Suppressor macrophage treated with lipopolysaccharide for 4 hours (primary cell): ENCODE data around the gene OPA1.

ENCODE experiments used
- DNase-seq: peaks from one replicate; pipeline ENCODE4 v3.0.0-alpha.2; 2020

Gene OPA1

DNA sequence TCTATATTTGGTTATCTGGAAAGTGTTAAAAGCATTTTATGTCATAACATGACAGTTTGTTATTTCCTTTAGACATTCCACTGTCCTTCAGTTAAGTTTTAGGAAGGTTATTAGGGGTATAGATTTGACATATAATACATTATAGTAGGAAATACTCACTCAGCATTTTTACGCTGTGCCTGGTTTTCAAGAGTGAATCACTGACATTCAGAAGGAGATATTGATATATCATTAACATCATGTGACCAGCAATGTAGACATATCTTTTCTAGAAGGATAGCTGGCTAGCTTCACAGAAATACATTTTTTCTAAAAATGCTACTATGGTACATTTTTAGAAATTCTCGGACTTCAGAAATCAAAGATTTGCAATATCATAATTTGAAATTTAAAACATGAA lies 57.6 kb downstream of the OPA1 start:
- no peak for DNase-seq

DNA sequence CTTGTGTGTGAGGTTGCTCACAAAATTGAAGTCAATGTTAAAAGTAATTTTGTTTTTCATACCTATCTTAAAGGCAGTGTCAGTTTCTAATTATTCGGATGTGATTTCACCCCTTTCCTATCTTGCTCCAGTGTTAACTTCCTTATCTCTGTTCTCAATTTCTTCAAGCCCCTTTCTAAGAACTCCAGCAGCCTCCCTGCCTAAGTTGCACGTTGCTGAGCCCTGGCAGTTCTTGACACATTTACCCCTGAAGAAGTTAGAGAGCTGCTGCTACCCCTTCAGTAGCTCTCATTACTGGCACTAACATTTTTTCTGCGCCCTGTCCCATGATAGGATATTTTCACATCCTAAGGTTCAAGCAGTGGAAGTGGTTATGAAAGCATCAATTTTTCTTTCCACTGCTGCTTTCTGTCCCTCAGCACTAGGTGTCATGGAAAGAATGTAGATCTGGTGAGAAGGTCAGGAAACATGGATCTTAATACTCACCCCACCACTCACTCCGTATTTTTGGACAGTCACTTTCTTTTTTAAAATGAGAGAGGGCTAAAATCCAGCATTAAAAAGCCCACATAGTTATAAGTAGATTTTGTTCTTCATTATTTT lies 62.9 kb downstream of the OPA1 start:
- no peak for DNase-seq

DNA sequence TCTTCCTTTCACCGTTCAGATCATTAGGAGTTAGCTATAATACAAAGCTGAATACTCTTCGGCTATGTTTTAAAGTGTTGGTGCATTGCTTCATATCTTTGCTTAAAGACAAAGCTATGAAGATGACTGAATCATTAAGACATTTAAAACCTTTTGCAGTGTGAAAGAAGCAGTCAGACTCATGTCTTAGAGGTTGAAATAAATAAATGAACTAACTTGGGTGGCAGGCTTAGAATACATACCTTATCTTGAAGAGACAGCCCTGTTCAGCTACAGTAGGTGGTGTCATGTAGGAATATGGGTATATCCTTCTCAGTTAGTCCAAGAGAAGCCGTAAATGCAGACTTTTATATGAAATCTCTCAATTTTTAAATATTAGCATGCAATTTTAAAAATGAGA lies 63.4 kb downstream of the OPA1 start:
- DNase-seq: no peak

DNA sequence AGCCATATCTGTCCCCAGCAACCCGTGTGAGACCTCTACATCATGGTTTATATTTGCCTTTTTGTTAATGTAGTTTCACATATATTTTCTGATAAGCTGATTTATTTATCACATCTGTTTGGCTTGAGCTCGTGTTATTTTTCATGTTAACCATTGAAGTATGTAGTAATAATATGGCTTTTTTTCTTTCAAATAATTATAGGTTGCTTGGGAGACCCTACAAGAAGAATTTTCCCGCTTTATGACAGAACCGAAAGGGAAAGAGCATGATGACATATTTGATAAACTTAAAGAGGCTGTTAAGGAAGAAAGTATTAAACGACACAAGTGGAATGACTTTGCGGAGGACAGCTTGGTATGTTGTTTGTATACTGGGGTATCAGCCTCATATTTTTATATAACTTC lies 63.9 kb downstream of the OPA1 start:
- no peak for DNase-seq

DNA sequence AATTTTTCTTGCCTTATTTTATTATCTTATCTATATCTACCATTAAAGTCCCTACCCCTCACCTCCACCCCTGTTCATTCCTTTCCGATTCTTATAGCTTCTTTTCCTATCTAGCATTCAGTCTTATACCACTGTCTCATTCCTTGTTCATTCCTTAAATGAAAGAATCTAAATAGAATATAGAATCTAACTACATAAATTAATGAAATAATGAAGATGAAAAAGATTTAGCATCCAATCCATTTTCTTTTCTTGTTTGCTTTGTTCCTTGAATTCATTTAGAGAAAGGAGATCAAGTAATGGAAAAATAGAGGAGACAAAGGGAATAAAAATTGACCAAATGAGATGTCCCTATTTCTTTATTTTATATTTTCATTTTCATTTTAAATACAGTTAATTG lies 67.2 kb downstream of the OPA1 start:
- DNase-seq: no peak

DNA sequence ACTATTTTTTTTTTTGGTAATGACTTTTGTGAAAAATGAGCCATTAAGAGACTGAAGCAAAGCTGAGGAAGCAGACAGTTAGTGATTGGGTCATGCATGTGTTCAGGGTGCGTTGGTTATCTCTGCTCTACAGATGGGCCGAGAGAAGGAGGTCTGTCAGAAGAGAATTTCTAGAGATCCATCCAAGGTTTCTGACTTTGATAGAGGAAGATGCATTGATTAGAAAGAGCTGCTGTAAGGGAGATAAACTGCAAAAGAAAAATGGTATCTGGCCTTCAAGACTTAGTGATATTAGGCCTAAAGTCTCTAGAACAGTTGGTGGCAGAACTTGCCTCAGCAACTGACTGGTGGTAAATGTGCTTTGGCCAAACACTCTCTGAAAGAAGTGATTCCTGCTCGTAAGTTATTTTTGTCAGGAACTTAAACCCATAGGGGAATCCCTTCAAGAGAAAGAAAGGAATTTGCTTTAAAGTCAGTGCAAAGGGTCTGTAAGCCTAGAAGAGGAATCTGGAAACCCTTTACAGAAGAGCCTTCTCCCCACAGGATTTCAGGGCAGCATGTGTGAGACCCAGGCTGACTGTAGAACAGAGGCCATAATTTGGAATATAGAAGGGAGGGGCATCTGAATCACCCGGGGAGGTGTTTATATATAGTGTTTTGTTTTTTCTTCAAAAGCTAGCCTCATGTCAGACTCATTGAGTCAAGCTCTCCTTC lies 67.8 kb downstream of the OPA1 start:
- DNase-seq: no peak

DNA sequence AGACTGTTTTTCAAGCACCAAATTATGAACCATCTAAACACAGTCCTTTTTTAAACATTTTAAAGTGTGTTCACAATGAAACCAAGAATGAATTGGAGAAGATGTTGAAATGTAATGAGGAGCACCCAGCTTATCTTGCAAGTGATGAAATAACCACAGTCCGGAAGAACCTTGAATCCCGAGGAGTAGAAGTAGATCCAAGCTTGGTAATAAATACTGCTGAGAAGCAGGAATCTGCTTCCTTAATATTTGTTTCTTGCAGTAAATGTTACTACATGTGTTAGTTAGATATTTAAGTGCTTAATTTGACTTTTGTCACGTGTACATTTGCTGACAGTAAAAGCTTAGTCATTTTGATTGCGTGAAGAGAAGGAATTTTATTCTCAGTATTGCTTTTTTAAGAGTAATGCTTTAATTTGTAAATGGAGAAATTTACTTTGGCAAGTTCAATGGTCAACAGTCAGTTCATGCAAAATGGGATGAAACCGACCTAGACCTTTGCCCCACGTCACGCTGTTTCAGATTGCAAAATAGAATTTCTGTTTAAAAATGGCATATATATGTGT lies 69.8 kb downstream of the OPA1 start:
- peak; percentile 2 for DNase-seq

DNA sequence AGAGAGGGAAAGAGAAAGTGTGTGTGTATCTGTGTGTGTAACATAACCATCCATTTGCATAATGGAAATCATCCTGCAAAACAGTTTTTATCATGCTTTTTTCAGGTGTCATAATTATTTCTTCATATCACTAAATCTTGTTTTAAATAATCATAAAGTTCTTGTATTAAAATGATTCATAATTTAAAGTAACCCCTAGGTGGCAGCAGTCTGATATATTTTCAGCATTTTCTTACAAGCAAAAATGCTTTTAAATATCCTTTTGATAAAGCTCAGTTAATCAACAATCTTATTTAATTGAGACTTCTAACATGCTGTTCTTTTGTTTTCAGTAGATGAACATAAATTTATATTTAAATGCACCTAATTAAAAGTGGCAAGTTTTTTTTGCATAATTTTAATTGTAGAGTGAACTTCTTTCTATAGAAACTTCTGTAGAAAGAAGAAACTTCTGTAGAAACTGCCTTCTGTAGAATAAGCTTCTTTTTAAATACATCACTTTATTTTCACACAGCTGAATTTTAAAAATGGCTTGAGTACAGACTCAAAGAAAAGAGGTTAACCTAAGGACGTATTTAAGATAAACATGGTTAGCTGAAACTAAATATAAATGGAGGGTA lies 72.5 kb downstream of the OPA1 start:
- DNase-seq: peak; percentile 46

DNA sequence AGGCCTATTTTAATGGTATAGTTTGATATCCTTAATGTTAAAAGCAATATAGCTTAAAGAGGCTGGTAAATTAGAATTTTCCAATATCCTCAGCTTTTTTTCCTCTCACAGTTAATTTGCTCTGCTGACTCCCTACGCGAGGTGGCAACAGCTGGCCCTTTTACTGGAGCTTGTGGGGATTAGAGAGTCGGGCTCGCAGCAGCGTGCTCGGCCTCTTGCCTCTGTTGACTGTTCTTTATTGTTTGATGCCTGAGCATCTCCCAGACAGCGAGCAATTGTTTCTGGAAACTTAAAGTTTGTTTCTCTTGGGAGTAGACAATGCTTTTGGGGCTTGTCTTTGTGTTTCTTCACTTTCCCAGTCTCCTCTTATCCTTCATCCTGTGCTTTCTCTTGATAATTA lies 80.8 kb downstream of the OPA1 start:
- no peak for DNase-seq

DNA sequence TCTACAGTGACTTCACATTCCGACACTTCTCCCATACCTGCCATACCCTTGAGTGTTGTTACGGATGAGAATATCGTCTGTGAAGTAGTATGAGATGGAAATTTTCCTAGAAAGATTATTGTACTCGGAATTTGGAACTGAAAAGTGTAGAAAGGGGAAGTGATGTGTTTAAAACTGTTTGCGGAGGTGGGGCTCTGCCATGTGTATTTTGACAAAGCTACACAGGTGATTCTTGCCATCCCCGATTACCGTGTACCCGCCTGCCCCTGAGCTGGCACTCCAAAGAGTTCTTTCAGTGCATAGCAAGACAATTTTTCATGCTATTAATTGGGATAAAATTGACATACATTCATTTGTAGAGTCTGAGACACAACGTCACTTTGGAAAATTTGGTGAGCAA lies 81.7 kb downstream of the OPA1 start:
- DNase-seq: no peak

DNA sequence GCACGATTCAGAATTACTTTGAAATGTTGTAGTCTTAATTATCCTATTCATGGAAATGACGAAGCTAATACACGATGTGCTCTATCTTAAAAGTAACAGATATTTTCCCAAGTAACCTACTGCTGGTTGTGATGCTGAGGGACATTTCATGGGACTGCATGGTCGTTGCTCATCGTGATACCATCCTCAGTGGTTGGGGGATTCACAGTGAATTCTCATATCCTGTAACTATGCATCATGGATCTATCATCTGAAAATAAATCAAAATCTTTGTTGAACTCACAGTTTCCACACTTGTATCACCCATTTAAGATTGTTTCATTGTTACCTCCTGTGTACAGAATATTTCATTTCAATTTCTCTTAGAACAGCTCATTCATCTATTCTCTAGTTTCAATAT lies 84.7 kb downstream of the OPA1 start:
- DNase-seq: no peak

DNA sequence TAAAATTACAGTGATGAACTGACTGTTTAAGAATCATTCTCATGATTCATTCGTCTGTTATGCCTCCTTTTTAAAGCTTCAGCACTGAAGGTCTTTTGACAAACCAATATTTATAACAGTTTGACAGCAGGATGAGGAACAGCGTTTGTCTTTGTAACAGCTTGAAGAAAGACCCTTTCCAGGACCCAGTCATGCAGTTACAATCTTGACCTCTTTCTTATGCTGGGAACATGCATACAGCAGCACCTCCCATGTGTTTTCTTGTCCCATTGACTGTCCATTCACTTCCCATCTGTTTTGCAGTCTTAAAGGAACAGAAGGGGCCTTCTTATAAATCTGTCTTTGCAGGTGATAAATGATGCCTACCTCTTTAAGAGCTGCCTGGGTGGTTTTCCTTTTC lies 87.2 kb downstream of the OPA1 start:
- DNase-seq: no peak

DNA sequence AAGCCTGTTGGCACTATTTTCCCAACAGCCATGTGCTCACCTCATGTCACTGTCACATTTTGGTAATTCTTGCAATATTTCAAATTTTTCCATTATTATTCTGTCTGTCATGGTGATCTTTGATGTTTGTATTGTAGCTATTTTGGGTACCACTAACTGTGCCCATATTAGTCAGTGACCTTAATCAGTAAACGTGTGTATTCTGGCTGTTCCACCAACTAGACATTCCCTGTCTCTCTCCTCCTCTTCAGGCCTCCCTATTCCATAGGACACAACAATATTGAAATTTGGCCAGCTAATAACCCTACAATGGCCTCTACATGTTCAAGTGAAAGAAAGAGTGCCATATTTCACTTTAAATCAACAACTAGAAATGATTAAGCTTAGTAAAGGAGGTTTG lies 88.6 kb downstream of the OPA1 start:
- DNase-seq: no peak

DNA sequence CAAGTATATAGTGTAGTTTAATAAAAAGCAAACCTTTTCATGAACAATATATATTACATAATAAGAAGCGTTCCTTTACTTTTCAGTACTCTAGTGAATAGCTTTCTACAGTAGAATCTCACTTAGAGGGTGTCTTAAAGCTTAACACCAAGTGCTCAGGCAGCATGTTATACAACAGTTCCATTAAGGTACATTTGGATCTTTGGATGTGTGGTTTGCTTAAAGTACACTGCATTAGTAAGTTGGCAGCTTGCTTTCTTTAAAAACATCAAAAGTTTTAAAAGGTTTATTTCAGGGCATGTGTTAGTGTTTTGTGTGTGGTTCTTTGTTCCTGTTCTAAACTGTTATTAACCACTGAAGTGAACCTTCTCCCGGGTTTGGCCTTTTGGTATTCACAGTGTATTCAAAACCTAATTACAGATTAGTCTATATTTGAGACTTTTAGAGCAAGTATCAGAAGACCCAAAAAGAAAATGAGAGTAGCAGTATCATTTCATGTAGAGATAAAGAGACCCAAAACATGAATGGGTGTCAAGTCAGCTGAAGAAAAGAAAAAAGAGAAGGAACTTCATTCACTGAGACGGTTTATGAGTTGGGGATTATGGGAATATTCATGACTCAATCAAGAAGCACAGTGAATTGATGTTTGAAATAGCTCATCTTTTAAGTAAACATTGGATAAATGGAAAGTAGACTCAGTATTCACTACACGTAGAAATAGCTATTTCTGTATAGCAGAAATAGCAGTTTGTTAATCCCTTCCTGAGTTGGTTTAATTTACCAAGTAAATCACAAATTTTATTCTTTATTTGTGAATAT lies 93.9 kb downstream of the OPA1 start:
- no peak for DNase-seq

DNA sequence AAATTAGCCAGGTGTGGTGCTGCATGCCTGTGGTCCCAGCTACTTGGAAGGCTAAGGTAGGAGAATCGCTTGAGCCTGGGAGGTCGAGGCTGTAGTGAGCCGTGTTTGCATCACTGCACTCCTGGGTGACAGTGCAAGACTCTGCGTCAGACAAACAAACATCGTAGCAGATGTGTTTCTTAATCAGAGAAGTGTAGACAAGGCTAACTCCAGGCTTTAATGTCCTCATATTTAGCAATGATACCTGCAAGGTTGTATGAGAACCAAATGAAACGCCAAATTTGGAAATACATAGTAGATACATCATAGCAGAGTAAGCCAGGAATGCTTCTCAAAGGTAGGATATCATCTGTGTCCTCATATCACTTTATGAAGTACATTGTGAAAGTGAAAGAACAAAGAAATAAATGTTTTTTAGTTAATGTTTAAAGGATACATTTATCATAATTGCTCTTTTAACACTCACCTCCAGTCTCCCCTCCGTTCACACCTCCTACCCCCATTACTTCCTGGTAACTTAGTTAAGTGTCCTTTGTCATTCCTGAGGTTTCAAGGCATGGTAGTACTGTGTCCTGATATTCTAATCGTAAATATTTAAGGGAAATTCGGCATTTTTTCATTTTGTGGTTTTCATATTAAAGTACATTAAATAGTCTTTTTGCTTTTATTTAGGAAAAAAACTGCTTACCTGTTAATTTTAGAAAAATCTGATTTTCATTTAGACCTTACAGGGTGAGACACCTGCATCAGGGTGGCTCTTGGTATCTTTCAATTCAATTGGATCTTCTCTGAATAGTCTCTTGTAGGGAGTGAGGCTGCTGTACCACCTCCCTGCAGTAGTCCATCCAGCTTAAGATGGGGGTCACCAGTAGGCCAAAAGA lies 96.1 kb downstream of the OPA1 start:
- no peak for DNase-seq

DNA sequence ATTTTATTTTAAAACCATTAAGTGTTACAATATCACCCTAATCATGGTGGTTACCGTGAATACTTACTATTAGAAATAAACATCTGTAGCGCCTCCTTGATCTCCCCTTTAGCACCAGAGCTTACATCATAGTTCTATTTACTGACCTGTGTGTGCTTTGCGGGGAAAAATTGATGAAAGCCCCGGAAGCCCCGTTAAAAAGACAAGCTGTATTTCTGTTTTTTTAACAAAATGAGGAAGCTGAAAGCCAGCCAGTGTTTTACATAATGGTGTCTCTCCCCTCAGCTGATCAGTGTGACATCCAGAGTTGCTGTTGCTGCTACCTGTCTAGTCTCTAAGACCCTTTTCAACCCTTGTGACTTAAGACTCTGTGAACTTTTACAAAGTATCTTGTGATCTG lies 100.8 kb downstream of the OPA1 start:
- DNase-seq: peak; percentile 20

DNA sequence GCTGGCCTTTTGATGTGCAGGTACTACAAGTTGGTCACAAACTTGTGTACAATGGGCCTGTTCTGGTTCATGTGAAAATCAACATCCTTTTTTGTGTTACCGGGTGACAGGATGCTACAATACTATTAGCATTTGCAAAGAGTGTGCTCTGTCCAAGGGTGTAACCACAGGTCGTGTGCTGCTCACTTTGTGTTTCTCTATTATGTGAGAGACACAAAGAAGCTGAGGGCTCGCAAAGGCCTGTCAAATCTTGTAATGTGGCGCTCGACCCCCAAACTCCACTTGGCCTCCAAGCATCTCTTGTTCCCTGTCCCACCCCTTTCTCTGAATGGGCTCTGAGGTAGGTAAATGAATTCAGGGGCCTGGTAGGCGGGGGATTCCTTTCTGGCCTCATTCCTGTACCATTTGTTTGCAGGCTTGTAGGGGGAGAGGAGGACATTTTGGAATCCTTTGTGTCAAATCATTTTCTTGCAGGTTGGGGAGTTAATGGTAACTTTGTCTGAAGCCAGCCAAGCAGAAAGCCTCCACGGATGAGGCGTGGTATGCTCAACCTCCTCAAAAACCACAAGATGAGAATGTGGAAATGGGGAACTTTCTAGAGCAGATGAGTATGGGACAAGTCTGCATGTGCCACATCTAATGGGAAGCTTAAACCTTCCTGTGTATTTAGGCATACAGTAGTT lies 109.1 kb downstream of the OPA1 start:
- DNase-seq: peak; percentile 36

DNA sequence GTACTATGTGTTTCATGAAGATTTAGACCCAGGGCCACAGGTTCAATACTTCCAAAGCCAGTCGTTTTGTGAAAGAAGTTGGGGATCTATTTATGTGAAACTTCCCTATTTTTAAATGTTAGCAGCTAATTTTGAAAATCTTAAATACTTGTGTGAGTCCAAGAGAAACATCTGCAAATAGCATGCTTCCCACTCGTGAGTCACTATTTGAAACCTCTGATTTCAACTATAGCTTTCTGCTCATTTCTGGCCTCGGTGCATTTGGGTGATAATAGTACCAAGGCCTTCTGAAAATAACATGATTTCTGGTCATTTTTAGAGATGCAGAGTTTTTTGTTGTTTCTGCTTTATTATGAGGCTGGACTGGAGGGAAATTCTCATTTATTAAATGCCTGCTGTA lies 110.0 kb downstream of the OPA1 start:
- peak; percentile 7 for DNase-seq

DNA sequence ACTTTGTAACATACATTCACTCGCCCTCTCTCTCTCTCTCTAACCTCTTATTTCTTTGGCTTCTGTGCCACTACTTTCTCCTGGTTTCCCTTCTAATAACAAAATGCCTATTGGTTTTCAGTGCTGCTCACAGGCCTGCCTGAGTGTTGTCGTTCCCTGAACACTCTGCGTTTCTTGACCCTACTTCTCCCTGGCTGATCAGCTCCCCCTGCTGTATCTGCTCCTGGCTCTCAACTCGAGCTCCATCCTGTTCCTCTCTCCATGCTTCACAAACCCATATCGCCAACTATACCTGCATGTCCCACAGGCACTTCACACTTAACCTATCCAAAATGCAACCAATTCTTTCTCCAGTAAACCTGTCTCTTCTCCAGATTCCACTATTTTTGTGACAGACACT lies 111.4 kb downstream of the OPA1 start:
- DNase-seq: no peak

DNA sequence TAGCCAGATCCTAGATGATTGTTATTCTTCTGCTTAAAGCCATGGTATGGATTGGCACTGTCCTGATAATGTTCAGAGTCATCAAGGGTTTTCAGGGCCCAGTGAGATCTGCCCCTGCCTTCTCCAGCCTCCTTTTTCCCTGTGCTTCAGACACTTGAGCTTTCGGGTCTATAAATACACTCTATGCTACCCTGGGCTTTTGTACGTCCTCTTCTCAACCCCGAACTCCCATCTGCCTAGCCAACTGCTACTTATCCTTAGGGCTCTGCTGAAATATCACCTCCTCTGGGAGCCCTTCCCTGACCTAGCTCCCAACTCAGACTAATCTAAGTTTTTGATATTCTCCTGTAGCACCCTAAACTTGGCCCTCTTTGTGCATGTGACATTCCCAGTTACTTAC lies 115.3 kb downstream of the OPA1 start:
- no peak for DNase-seq

DNA sequence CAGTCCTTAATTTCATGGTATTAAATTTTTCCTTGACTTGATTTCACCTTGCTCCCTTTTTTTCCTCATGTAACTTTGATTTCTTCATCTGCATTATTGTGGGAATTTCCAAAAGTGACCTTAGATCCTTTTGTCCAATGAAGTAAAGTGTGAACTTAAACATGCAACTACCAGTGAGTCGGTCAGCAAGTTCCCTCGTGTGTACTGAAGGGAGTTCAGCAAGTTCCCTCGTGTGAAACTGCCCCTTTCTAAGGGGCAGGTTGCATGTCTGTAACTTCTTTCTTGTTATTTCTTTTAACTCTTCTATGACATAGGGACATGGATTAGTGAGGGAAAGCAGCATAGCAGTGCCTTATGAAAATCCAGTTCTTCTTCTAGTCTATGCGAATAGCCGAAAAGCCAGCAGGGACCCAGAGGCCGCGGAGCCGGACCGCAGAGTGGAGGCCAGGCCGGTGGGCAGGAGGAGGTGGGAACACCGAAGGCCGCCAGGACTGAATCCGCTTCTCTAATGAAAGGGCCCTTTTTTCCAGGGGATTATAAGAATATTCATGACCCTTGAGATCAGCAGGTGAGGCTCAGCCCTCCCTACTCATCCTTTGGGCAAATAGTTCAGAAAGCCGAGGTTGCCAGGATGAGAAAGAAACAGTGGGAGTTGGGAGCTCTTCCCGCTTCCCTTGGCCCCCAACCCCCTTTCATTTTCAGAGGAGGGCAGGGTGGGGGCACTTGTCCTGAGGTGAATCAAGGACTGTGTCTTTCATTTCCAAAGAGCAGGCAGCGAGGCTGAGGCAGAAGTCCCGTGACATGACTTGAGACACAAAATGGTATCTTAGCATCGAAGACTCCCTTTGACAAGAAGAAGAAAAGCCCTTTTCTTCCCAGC lies 117.5 kb downstream of the OPA1 start:
- no peak for DNase-seq
